Astrocyte (in vitro differentiated cells and primary cell): ENCODE measurements around the gene TAS2R16. TPM values are rescaled to one million over a fixed set of nuclear protein-coding genes. Genes with fewer than 3 reads are reported as not detected.

Experiments used
- DNase-seq: peaks from one replicate; pipeline ENCODE4 v3.0.0-alpha.2; 2010; ENCODE audit warnings: low read depth
- FAIRE-seq: peaks from 2 replicates; lab custom pipeline; 2011; peaks lifted over from hg19 to GRCh38; lab: Jason Lieb, UNC
- H2AFZ ChIP-seq: 2 replicates; pipeline ENCODE4 v1.6.0; 2012; ENCODE audit warnings: low read depth, low read length, inconsistent platforms
- H3K27ac ChIP-seq: 2 replicates; pipeline ENCODE4 v1.5.1; 2011; ENCODE audit warnings: low read depth, low read length, inconsistent platforms
- H3K27me3 ChIP-seq: 2 replicates; pipeline ENCODE4 v1.6.0; 2011; ENCODE audit warnings: low read length, inconsistent platforms; ENCODE audit not compliant: insufficient read depth
- H3K36me3 ChIP-seq: 2 replicates; pipeline ENCODE4 v1.5.1; 2011; ENCODE audit warnings: low read length, inconsistent platforms; ENCODE audit not compliant: insufficient read depth
- H3K4me1 ChIP-seq: 2 replicates; pipeline ENCODE4 v1.5.1; 2011; ENCODE audit warnings: low read length, inconsistent platforms; ENCODE audit not compliant: insufficient read depth
- H3K4me2 ChIP-seq: 2 replicates; pipeline ENCODE4 v1.6.0; 2012; ENCODE audit warnings: low read length, inconsistent platforms
- H3K4me3 ChIP-seq: 2 replicates; pipeline ENCODE4 v1.5.1; 2011; ENCODE audit warnings: low read depth, mild to moderate bottlenecking, low read length, inconsistent platforms; ENCODE audit not compliant: insufficient read depth
- H3K79me2 ChIP-seq: 2 replicates; pipeline ENCODE4 v1.6.0; 2012; ENCODE audit warnings: mild to moderate bottlenecking, low read length, inconsistent platforms; ENCODE audit not compliant: insufficient read depth
- H3K9ac ChIP-seq: 2 replicates; pipeline ENCODE4 v1.6.0; 2012; ENCODE audit warnings: mild to moderate bottlenecking, low read length, inconsistent platforms
- H3K9me3 ChIP-seq: 2 replicates; pipeline ENCODE4 v1.5.1; 2012; ENCODE audit warnings: low read depth, mild to moderate bottlenecking, low read length, inconsistent platforms; ENCODE audit not compliant: insufficient read depth
- H4K20me1 ChIP-seq: 2 replicates; pipeline ENCODE4 v1.6.0; 2012; ENCODE audit warnings: low read length, inconsistent platforms; ENCODE audit not compliant: insufficient read depth
- H3K27ac Mint-ChIP-seq: one replicate; pipeline ENCODE4 v1.8.0; 2021; ENCODE audit warnings: mild to moderate bottlenecking, mixed read lengths; ENCODE audit not compliant: unreplicated experiment
- H3K27me3 Mint-ChIP-seq: one replicate; pipeline ENCODE4 v1.8.0; 2021; ENCODE audit warnings: low read depth, mixed read lengths; ENCODE audit not compliant: unreplicated experiment
- H3K36me3 Mint-ChIP-seq: one replicate; pipeline ENCODE4 v1.8.0; 2021; ENCODE audit warnings: low read depth, mixed read lengths; ENCODE audit not compliant: unreplicated experiment
- H3K4me1 Mint-ChIP-seq: one replicate; pipeline ENCODE4 v1.8.0; 2021; ENCODE audit warnings: low read depth, mixed read lengths; ENCODE audit not compliant: unreplicated experiment
- H3K4me3 Mint-ChIP-seq: one replicate; pipeline ENCODE4 v1.8.0; 2021; ENCODE audit warnings: mild to moderate bottlenecking, moderate library complexity, mixed read lengths; ENCODE audit not compliant: unreplicated experiment
- H3K9me3 Mint-ChIP-seq: one replicate; pipeline ENCODE4 v1.8.0; 2021; ENCODE audit warnings: mild to moderate bottlenecking, mixed read lengths; ENCODE audit not compliant: unreplicated experiment
- EZH2 ChIP-seq: IDR thresholded peaks from 2 replicates; pipeline ENCODE4 v1.6.1; 2012; ENCODE audit warnings: mild to moderate bottlenecking, low read length, inconsistent platforms; ENCODE audit not compliant: insufficient read depth
- total RNA-seq: library from RNA; stranded (reverse); gene quantifications from 2 replicates; pipeline ENCODE4 v1.2.1, GENCODE V29; 2021
- TF ChIP-seq, protein P1 (sequence below): IDR thresholded peaks from 2 replicates; pipeline ENCODE4 v1.5.1; 2011; ENCODE audit warnings: low read depth, mild to moderate bottlenecking, inconsistent platforms, low read length, moderate library complexity; ENCODE audit not compliant: insufficient read depth

Gene TAS2R16
- total RNA-seq, 1 donor from 2014 or later = not detected

DNA sequence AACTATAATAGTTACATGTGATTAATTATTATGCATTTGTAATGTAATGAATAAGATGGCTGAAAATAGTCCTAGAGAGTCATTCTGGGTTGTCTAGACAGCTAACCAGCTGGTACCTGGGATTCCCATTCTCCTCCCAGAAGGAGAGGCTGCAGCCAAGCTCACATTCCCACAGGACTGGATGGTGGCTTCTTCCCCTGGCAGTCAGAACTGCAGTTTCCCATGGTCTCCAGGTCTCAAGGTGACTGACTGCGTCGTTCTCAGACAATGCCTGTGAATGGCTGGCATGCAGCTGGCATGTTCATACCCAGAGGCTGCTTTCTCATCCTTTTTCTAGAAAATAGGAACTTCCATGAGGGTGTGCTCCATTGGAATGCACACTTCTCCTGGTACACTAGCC is 21.3 kb downstream of the TAS2R16 start:
- Mint-ChIP-seq H3K4me1 (peaks cover 7% of the 10 kb centered on the region), H3K27me3 (no peaks in the 10 kb centered on the region), H3K9me3 (no peaks in the 10 kb centered on the region), H3K36me3 (no peaks in the 10 kb centered on the region), H3K27ac (no peak overlapping the region), H3K4me3 (no peak overlapping the region)
- Histone ChIP-seq H3K27me3 (no peaks in the 10 kb centered on the region), H2AFZ (no peak overlapping the region), H3K9ac (no peak overlapping the region), H4K20me1 (no peaks in the 10 kb centered on the region), H3K4me1 (no peaks in the 10 kb centered on the region), H3K4me2 (no peak overlapping the region), H3K27ac (no peak overlapping the region), H3K79me2 (no peaks in the 10 kb centered on the region), H3K9me3 (no peaks in the 10 kb centered on the region), H3K36me3 (no peaks in the 10 kb centered on the region), H3K4me3 (no peak overlapping the region)
- TF ChIP-seq, protein P1, sequence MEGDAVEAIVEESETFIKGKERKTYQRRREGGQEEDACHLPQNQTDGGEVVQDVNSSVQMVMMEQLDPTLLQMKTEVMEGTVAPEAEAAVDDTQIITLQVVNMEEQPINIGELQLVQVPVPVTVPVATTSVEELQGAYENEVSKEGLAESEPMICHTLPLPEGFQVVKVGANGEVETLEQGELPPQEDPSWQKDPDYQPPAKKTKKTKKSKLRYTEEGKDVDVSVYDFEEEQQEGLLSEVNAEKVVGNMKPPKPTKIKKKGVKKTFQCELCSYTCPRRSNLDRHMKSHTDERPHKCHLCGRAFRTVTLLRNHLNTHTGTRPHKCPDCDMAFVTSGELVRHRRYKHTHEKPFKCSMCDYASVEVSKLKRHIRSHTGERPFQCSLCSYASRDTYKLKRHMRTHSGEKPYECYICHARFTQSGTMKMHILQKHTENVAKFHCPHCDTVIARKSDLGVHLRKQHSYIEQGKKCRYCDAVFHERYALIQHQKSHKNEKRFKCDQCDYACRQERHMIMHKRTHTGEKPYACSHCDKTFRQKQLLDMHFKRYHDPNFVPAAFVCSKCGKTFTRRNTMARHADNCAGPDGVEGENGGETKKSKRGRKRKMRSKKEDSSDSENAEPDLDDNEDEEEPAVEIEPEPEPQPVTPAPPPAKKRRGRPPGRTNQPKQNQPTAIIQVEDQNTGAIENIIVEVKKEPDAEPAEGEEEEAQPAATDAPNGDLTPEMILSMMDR = no peak
- no peak for TF ChIP-seq EZH2
- FAIRE-seq (no peak), DNase-seq (no peak)

DNA sequence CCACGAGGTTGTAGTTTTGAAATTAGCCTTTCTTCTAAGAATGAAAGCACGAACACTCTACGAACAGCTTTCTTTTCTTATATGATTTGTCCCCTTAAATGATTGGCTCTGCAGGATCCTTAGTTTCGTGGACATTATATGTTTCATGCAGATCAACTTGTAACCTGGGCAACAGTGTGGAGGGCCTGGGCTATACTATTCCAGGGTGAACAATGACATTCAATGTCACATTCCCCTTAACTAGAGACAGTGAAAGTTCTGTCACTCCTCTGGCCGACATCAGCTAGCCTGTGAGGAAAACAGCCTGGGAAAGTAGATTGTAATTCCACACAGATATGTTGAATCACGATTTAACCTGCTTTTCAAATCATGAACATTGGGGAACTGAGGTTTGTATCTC is 23.4 kb downstream of the TAS2R16 start:
- no peak for DNase-seq
- Histone ChIP-seq H3K4me1 (no peaks in the 10 kb centered on the region), H3K79me2 (no peaks in the 10 kb centered on the region), H2AFZ (peak overlapping the region; percentile 46), H3K4me3 (no peak overlapping the region), H3K36me3 (no peaks in the 10 kb centered on the region), H3K9me3 (no peaks in the 10 kb centered on the region), H3K27ac (no peak overlapping the region), H3K27me3 (no peaks in the 10 kb centered on the region), H3K9ac (no peak overlapping the region), H4K20me1 (no peaks in the 10 kb centered on the region), H3K4me2 (peak overlapping the region; percentile 42)
- Mint-ChIP-seq H3K27me3 (no peaks in the 10 kb centered on the region), H3K4me3 (no peak overlapping the region), H3K9me3 (no peaks in the 10 kb centered on the region), H3K4me1 (peaks cover 7% of the 10 kb centered on the region), H3K36me3 (no peaks in the 10 kb centered on the region), H3K27ac (no peak overlapping the region)
- FAIRE-seq = no peak
- TF ChIP-seq EZH2 = no peak
- TF ChIP-seq, protein P1 = no peak

DNA sequence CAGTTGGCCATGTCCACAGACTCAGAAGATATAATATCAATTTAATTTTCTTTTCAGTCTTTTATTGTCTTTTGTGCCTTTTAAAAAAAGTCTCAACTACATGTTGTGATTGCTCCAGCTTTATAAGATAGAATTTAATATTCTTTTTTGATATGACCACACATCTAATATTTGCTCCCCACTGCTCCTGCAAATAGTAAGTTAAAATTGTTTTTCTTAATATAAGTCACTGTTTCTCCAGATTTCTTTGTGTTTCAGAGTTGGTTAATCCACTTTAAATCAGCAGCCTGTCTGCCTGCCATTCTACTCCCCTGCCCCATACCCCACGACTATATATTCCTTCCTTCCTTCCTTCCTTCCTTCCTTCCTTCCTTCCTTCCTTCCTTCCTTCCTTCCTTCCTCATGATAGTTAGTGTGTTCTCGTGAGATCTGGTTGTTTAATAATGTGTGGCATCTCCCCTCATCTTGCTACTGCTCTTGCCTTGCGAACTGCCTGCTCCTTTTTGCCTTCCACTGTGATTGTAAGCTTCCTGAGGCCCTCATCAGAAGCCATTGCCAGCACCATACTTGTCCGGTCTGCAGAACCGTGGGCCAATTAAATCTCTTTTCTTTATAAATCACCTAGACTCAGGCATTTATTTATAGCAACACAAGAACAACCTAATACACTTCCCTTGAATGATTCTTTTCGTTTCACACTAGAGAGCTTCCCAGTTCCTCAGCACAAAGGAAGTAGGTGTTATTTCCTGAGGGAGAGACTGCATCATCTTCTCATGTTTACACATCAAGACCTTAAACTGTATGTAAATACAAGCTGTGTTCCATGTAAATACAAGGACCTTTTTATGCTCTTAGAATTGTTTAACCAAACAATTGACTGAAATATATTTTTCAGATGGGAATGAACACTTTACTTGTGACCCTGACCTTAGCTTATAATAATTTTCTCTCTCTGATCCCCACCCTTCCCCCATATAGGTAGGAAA is 24.5 kb downstream of the TAS2R16 start:
- H3K4me1 Mint-ChIP-seq = peaks cover 7% of the 10 kb centered on the region
- H3K4me3 Mint-ChIP-seq = no peak overlapping the region
- H3K27me3 ChIP-seq = no peaks in the 10 kb centered on the region
- DNase-seq (no peak), FAIRE-seq (no peak)
- H3K4me1 ChIP-seq = no peaks in the 10 kb centered on the region
- no peaks in the 10 kb centered on the region for H3K9me3 Mint-ChIP-seq
- no peak for TF ChIP-seq EZH2
- TF ChIP-seq, protein P1 = no peak
- no peaks in the 10 kb centered on the region for H4K20me1 ChIP-seq
- H3K27ac Mint-ChIP-seq = no peak overlapping the region
- H3K36me3 Mint-ChIP-seq = no peaks in the 10 kb centered on the region
- no peaks in the 10 kb centered on the region for H3K27me3 Mint-ChIP-seq
- no peak overlapping the region for H3K4me2 ChIP-seq
- no peaks in the 10 kb centered on the region for H3K9me3 ChIP-seq
- H3K27ac ChIP-seq = no peak overlapping the region
- H3K9ac ChIP-seq = no peak overlapping the region
- H3K79me2 ChIP-seq = no peaks in the 10 kb centered on the region
- H2AFZ ChIP-seq = no peak overlapping the region
- H3K4me3 ChIP-seq = no peak overlapping the region
- H3K36me3 ChIP-seq = no peaks in the 10 kb centered on the region
